Psoas muscle (tissue), 8 donors: ENCODE results near the gene SPOCD1. TPM values are rescaled to one million over a fixed set of nuclear protein-coding genes. Genes with fewer than 3 reads are reported as not detected.

Source experiments
- ATAC-seq, 4 donors: fragments of 200-7000 bp; cut with Tn5 transposase; one replicate each; pipeline ENCODE4 v1.9.1; 2020; ENCODE audit warnings: moderate library complexity in 3 of 4, mild to moderate bottlenecking in 2 of 4
- DNase-seq, 2 donors: peaks; one replicate each; pipeline ENCODE4 v3.0.0-alpha.2; 2020
- H3K27ac ChIP-seq: fragments of 200-600 bp; one replicate; pipeline ENCODE4 v1.8.0; 2022
- H3K27me3 ChIP-seq, 3 donors: fragments of 200-600 bp in 1 of 3; one replicate each; pipeline versions ENCODE4 v1.6.1 to v1.8.0; 2013 to 2022; ENCODE audit warnings: low read length in 2 of 3, mild to moderate bottlenecking in 2 of 3, moderate library complexity in 1 of 3; ENCODE audit not compliant: insufficient read depth in 3 of 3
- H3K36me3 ChIP-seq, 2 donors: fragments of 200-600 bp in 1 of 2; one replicate each; pipeline versions ENCODE4 v1.6.1 to v1.8.0; 2013 to 2022; ENCODE audit warnings: low read depth in 1 of 2, mild to moderate bottlenecking in 1 of 2, moderate library complexity in 1 of 2; ENCODE audit not compliant: insufficient read depth in 1 of 2
- H3K4me1 ChIP-seq: fragments of 200-600 bp; one replicate; pipeline ENCODE4 v1.8.0; 2022
- H3K4me3 ChIP-seq: fragments of 200-600 bp; one replicate; pipeline ENCODE4 v1.8.0; 2022; ENCODE audit warnings: mild to moderate bottlenecking
- H3K9me3 ChIP-seq: fragments of 200-600 bp; one replicate; pipeline ENCODE4 v1.8.0; 2022
- WGBS, 3 donors: extraction: QIAGEN DNeasy Blood & Tissue Kit; methylation state at CpG; one replicate each; pipeline versions ENCODE4 v1.1.6 to v1.1.7; 2013; 5-methylcytosine and 5-hydroxymethylcytosine counted together
- intact Hi-C, 2 donors: fragments of 100-400 bp; cut with DNase I; formaldehyde crosslinking; loops; one replicate each; pipeline versions ENCODE4 v1.11.0 to v1.14.2; 2022
- polyA plus RNA-seq, 3 donors: library from polyadenylated mRNA; stranded (reverse); fragments of 200-250 nt; gene quantifications; one replicate each; pipeline ENCODE4 v1.2.3, GENCODE V29; 2013
- total RNA-seq, 4 donors: library from RNA; stranded (reverse); fragmentation: NEBNext Ultra II Directional in 2 of 4; extraction: Animal tissue kit (Norgen Biotek cat#: 25700) in 2 of 4; gene quantifications; one replicate each; pipeline versions ENCODE4 v1.2.1 to v1.2.4, GENCODE V29; 2021 to 2023
- TF ChIP-seq, protein P1 (sequence below): fragments of 200-600 bp; IDR thresholded peaks from one replicate; pipeline ENCODE4 v1.8.0; 2022; ENCODE audit warnings: antibody characterized with exemption
- donor health status: healthy with polysubstance abuse.
- donor health status: DM: no; HTN: no; CAD: no; lungs with moderate emphysema.
- donor health status: Bipolar disorder and iron deficiency.
- donor health status: healthy.
- donor health status: DM: yes; HTN: yes; CAD: no.
- donor health status: DM: no; HTN: no; CAD: no.
- donor health status: DM: no; HTN: no; CAD: no.
- donor health status: DM: yes; HTN: yes; CAD: no.

The SPOCD1 gene
- total and polyA plus RNA-seq, 7 donors: 0.05 to 2.5 (median 0.15) TPM; not detected in 2

DNA sequence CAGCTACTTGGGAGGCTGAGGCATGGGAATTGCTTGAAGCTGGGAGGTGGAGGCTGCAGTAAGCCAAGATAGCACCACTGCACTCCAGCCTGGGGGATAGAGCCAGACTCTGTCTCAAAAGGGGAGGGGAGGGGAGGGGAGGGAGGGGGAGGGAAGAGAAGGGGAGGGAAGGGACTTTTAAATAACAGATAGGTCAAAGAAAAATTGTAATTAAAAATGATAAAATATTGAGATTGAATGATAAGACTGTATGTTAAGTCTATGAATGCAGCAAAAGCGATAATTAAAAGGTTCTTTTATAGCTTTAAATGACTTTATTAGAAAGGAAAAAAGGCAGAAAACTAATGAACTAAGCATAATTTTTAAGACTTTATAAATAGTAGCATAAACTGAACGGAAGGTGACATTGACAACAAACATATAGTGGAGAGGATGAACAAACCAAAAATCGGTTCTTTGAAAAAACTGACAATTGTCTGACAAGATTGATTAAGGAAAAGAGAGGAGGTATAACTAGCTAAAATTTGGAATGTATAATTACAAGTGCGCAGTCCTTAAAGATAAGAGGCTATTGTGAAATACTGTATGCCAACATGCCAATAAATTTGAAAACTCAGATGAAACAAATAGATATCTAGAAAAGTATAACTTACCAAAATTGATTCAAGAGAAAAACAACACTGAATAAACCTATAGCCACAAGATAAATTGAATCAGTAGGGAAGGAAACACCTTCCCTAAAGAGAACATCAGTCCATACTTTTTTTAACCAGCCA, 8.4 kb downstream of the SPOCD1 start:
- Histone ChIP-seq H3K36me3 (no peaks in the 10 kb centered on the region), H3K4me1 (no peaks in the 10 kb centered on the region), H3K27ac (no peak overlapping the region), H3K27me3 (no peaks in the 10 kb centered on the region), H3K4me3 (no peak overlapping the region), H3K9me3 (no peaks in the 10 kb centered on the region)
- TF ChIP-seq, protein P1, sequence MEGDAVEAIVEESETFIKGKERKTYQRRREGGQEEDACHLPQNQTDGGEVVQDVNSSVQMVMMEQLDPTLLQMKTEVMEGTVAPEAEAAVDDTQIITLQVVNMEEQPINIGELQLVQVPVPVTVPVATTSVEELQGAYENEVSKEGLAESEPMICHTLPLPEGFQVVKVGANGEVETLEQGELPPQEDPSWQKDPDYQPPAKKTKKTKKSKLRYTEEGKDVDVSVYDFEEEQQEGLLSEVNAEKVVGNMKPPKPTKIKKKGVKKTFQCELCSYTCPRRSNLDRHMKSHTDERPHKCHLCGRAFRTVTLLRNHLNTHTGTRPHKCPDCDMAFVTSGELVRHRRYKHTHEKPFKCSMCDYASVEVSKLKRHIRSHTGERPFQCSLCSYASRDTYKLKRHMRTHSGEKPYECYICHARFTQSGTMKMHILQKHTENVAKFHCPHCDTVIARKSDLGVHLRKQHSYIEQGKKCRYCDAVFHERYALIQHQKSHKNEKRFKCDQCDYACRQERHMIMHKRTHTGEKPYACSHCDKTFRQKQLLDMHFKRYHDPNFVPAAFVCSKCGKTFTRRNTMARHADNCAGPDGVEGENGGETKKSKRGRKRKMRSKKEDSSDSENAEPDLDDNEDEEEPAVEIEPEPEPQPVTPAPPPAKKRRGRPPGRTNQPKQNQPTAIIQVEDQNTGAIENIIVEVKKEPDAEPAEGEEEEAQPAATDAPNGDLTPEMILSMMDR: no peak
- 83 to 87% (median 86%) methylated on average over 4 of the region's 4 CpGs for WGBS, 3 donors
- intact Hi-C loops: no loop called here
- no peak for DNase-seq
- no peak for ATAC-seq

DNA sequence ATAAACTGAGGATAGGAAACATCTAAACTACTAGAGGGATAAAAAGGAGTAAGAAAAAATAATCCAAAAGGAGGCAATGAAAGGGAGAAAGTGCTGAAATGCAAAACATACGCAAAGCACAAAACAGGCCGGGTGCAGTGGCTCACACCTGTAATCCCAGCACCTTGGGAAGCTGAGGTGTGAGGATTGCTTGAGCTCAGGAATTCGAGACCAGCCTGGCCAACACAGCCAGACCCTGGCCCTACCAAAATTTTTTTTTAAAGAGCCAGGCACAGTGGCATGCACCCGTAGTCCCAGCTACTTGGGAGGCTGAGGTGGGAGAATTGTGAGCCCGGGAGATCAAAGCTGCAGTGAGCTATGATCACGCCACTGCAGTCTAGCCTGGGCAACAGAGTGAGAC, 10.5 kb downstream of the SPOCD1 start:
- H3K9me3 ChIP-seq: no peaks in the 10 kb centered on the region
- intact Hi-C loops: no loop called here
- no peak overlapping the region for H3K4me3 ChIP-seq
- 81 to 84% (median 83%) methylated on average over 6 of the region's 6 CpGs for WGBS, 3 donors
- TF ChIP-seq, protein P1: no peak
- DNase-seq (no peak), ATAC-seq (no peak)
- H3K27me3 ChIP-seq: no peaks in the 10 kb centered on the region
- H3K27ac ChIP-seq: no peak overlapping the region
- H3K4me1 ChIP-seq: no peaks in the 10 kb centered on the region
- H3K36me3 ChIP-seq: no peaks in the 10 kb centered on the region

DNA sequence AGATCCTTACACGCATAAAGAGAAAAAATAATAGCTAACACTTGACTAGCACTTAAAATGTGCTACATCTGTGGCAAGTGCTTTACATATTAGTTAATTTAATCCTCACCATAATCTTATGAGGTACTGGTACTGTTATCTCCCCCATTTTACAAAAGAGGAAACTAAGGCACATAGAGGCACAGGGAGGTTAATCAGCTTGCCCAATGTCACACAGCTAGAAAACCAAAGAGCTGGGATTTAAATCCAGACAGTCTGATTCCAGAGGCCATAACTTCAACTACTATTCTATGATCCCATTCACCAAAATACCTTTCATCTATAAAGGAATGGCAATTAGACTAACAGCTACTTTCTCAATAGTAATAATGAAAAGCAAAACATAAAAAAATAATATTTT, 11.7 kb downstream of the SPOCD1 start:
- 94 to 97% (median 96%) methylated on average over 1 of the region's 1 CpG for WGBS, 3 donors
- H3K9me3 ChIP-seq: no peaks in the 10 kb centered on the region
- H3K27ac ChIP-seq: no peak overlapping the region
- DNase-seq: no peak
- H3K27me3 ChIP-seq: no peaks in the 10 kb centered on the region
- no peaks in the 10 kb centered on the region for H3K36me3 ChIP-seq
- TF ChIP-seq, protein P1: no peak
- intact Hi-C loops: no loop called here
- no peak for ATAC-seq
- H3K4me3 ChIP-seq: no peak overlapping the region
- no peaks in the 10 kb centered on the region for H3K4me1 ChIP-seq

GRCh38 chr1:31803610-31804009, 12.2 kb downstream of the SPOCD1 start:
- no peak overlapping the region for H3K4me3 ChIP-seq
- 87 to 93% (median 88%) methylated on average over 2 of the region's 2 CpGs for WGBS, 3 donors
- TF ChIP-seq, protein P1: no peak
- DNase-seq: no peak
- ATAC-seq: no peak
- no peak overlapping the region for H3K27ac ChIP-seq
- intact Hi-C loops: no loop called here
- H3K9me3 ChIP-seq: no peaks in the 10 kb centered on the region
- H3K4me1 ChIP-seq: no peaks in the 10 kb centered on the region
- H3K36me3 ChIP-seq: no peaks in the 10 kb centered on the region
- peaks cover 0 to 2% (median 0%) of the 10 kb centered on the region in 3 donors for H3K27me3 ChIP-seq
